ENCODE data around the gene TTC34.

- TF ChIP-seq CTCF (conservative IDR thresholded peaks at IDR 0.05 in 1 of 2, IDR thresholded peaks at IDR 0.05 in 1 of 2; ENCODE audit: extremely low read depth in 1 of 2, insufficient read depth in 1 of 2, low read depth in 1 of 2, low read length in 2 of 2) (no peak), EZH2 (IDR thresholded peaks at IDR 0.05; ENCODE audit: borderline replicate concordance, low read length) (no peak)
These were observed 33.5 kb upstream of the TTC34 start for GRCh38 chr1:2834741-2835564.

All from mammary epithelial cell (primary cell).